GM12878 (cell line): ENCODE measurements around the gene CACNG3. TPM values are rescaled to one million over a fixed set of nuclear protein-coding genes. Genes with fewer than 3 reads are reported as not detected.
A peak's percentile ranks its signal among the peaks of the same experiment; 100 is the strongest.

Experiments used
- ASH2L ChIP-seq: fragments of 300-600, 200-600 bp; sonication (generic); IDR thresholded peaks from 2 replicates; pipeline ENCODE4 v1.6.1; 2017; ENCODE audit warnings: low read depth, mild to moderate bottlenecking, borderline replicate concordance
- MYB ChIP-seq: fragments of 150-350 bp; IDR thresholded peaks from 2 replicates; pipeline ENCODE4 v1.6.1; 2014; ENCODE audit warnings: mild to moderate bottlenecking, low read depth, low read length, borderline replicate concordance
- NFIC ChIP-seq: IDR thresholded peaks from 2 replicates; pipeline ENCODE4 v1.6.1; 2012; ENCODE audit warnings: low read depth, mild to moderate bottlenecking, inconsistent platforms, low read length, moderate library complexity
- POLR2A ChIP-seq: IDR thresholded peaks from 2 replicates; pipeline ENCODE4 v1.6.1; 2011; ENCODE audit warnings: low read depth, mild to moderate bottlenecking, low read length
- RBBP5 ChIP-seq: fragments of 200-600 bp; sonication (generic); conservative IDR thresholded peaks from 2 replicates; pipeline ENCODE4 v1.6.1; 2016
- SMAD5 ChIP-seq: IDR thresholded peaks from 2 replicates; pipeline ENCODE4 v1.6.1; 2016; ENCODE audit warnings: antibody characterized with exemption, low read depth
- ZNF207 ChIP-seq: fragments of 450-650 bp; IDR thresholded peaks from 2 replicates; pipeline ENCODE4 v1.6.1; 2014; ENCODE audit warnings: antibody characterized with exemption, mild to moderate bottlenecking, borderline replicate concordance
- polyA plus RNA-seq, 11 experiments: library from polyadenylated mRNA; depleted of rRNA in 4 of 11; unstranded in 6 of 11; stranded (reverse) in 5 of 11; fragments of >200 nt; fragmentation: Nextera tagmentation in 4 of 11; fragmentation: Illumina TruSeq in 1 of 11; extraction: Ambion mirVana in 4 of 11; extraction: Trizol in 1 of 11; gene quantifications; 1 replicate in 1 of 11; 2 replicates in 10 of 11; pipeline versions ENCODE4 v1.2.1 to v1.2.3, GENCODE V29; 2011 to 2016; ENCODE audit warnings: inconsistent platforms in 2 of 11, missing spikeins in 2 of 11, low read depth in 1 of 11
- total RNA-seq, 4 experiments: library from RNA; depleted of rRNA in 3 of 4; stranded (reverse); fragments of >200 nt in 3 of 4; fragmentation: Illumina TruSeq in 1 of 4; extraction: Trizol in 1 of 4; gene quantifications; 2 replicates each; pipeline versions ENCODE4 v1.2.1 to v1.2.3, GENCODE V29; 2013 to 2021
- TF ChIP-seq, protein P1 (sequence below): fragments of 450-650 bp; IDR thresholded peaks from 2 replicates; pipeline ENCODE4 v1.6.1; 2016; ENCODE audit warnings: mild to moderate bottlenecking, moderate library complexity, borderline replicate concordance
- TF ChIP-seq, protein P2 (sequence below): IDR thresholded peaks from 2 replicates; pipeline ENCODE4 v1.6.1; 2011; ENCODE audit warnings: borderline replicate concordance, low read depth, mild to moderate bottlenecking, moderate library complexity, low read length; ENCODE audit not compliant: insufficient read depth, poor library complexity, severe bottlenecking
- TF ChIP-seq, protein P3 (sequence below): IDR thresholded peaks from 2 replicates; pipeline ENCODE4 v1.6.1; 2012; ENCODE audit warnings: mild to moderate bottlenecking, low read depth, low read length
- TF ChIP-seq, protein P4 (sequence below): IDR thresholded peaks from 2 replicates; pipeline ENCODE4 v1.6.1; 2012; ENCODE audit warnings: low read depth, low read length, improper control_type of control experiment
- TF ChIP-seq, protein P5 (sequence below): IDR thresholded peaks from 2 replicates; pipeline ENCODE4 v1.6.1; 2012; ENCODE audit warnings: low read length, inconsistent platforms

The CACNG3 gene
- total and polyA plus RNA-seq, 10 of the 15 experiments (the other 5 are each of a cell fraction or from before 2014, with no cell fraction given), result 0.04 TPM; not detected in 9

DNA sequence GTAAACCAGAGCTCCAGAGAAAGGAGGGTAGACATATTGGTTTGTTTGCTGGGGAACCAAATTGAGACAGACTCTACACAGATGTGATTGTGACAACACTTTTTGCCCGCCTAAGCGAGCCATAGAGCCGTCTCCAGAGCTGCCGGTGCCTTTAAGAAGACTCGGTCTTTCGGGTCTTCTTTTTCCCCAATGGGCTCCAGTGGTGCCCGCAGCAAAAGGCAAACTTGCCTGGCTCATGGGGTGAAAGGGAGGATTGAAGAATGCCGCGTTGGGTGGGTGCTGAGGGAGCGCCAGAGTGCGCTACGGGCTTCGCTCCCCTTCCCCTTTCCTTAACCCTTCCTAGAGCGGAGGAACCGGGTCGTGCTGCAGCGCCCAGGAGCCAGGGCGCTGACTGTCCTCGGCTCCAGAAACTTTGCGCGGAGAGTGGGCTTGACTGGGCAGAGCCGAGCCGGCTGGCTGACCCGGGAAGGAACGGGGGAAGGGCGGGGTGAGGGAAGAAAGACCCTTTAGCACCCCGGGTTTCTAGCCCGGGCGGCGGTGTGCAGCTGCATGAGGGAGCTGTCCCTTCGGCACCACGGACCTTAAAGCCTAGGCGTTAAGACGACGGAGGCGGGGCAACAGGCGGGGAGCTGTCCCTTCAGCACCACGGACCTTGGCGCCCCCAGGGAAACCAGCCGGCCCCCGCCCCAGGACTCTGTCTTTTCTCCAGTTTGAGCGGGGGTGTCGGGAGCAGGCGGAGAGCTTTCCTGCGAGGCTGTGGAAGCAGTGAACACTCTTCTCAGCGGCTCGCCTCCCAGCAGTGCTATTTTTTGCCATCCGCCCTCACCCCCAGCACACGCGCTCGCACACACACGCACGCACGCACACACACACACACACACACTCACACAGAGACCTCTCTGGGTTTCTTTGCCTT, at the start of gene CACNG3 (continued):
- TF ChIP-seq, protein P1, sequence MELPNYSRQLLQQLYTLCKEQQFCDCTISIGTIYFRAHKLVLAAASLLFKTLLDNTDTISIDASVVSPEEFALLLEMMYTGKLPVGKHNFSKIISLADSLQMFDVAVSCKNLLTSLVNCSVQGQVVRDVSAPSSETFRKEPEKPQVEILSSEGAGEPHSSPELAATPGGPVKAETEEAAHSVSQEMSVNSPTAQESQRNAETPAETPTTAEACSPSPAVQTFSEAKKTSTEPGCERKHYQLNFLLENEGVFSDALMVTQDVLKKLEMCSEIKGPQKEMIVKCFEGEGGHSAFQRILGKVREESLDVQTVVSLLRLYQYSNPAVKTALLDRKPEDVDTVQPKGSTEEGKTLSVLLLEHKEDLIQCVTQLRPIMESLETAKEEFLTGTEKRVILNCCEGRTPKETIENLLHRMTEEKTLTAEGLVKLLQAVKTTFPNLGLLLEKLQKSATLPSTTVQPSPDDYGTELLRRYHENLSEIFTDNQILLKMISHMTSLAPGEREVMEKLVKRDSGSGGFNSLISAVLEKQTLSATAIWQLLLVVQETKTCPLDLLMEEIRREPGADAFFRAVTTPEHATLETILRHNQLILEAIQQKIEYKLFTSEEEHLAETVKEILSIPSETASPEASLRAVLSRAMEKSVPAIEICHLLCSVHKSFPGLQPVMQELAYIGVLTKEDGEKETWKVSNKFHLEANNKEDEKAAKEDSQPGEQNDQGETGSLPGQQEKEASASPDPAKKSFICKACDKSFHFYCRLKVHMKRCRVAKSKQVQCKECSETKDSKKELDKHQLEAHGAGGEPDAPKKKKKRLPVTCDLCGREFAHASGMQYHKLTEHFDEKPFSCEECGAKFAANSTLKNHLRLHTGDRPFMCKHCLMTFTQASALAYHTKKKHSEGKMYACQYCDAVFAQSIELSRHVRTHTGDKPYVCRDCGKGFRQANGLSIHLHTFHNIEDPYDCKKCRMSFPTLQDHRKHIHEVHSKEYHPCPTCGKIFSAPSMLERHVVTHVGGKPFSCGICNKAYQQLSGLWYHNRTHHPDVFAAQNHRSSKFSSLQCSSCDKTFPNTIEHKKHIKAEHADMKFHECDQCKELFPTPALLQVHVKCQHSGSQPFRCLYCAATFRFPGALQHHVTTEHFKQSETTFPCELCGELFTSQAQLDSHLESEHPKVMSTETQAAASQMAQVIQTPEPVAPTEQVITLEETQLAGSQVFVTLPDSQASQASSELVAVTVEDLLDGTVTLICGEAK, result peak; percentile 50; the same call in 1 of the 2 replicates
- no peak for TF ChIP-seq MYB
- no peak for TF ChIP-seq ASH2L
- TF ChIP-seq, protein P2, sequence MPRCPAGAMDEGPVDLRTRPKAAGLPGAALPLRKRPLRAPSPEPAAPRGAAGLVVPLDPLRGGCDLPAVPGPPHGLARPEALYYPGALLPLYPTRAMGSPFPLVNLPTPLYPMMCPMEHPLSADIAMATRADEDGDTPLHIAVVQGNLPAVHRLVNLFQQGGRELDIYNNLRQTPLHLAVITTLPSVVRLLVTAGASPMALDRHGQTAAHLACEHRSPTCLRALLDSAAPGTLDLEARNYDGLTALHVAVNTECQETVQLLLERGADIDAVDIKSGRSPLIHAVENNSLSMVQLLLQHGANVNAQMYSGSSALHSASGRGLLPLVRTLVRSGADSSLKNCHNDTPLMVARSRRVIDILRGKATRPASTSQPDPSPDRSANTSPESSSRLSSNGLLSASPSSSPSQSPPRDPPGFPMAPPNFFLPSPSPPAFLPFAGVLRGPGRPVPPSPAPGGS, result no peak
- TF ChIP-seq POLR2A, result no peak
- TF ChIP-seq RBBP5, result no peak
- TF ChIP-seq SMAD5, result no peak
- TF ChIP-seq NFIC, result no peak
- TF ChIP-seq, protein P3, sequence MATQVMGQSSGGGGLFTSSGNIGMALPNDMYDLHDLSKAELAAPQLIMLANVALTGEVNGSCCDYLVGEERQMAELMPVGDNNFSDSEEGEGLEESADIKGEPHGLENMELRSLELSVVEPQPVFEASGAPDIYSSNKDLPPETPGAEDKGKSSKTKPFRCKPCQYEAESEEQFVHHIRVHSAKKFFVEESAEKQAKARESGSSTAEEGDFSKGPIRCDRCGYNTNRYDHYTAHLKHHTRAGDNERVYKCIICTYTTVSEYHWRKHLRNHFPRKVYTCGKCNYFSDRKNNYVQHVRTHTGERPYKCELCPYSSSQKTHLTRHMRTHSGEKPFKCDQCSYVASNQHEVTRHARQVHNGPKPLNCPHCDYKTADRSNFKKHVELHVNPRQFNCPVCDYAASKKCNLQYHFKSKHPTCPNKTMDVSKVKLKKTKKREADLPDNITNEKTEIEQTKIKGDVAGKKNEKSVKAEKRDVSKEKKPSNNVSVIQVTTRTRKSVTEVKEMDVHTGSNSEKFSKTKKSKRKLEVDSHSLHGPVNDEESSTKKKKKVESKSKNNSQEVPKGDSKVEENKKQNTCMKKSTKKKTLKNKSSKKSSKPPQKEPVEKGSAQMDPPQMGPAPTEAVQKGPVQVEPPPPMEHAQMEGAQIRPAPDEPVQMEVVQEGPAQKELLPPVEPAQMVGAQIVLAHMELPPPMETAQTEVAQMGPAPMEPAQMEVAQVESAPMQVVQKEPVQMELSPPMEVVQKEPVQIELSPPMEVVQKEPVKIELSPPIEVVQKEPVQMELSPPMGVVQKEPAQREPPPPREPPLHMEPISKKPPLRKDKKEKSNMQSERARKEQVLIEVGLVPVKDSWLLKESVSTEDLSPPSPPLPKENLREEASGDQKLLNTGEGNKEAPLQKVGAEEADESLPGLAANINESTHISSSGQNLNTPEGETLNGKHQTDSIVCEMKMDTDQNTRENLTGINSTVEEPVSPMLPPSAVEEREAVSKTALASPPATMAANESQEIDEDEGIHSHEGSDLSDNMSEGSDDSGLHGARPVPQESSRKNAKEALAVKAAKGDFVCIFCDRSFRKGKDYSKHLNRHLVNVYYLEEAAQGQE, result peak; percentile 94
- TF ChIP-seq, protein P4, sequence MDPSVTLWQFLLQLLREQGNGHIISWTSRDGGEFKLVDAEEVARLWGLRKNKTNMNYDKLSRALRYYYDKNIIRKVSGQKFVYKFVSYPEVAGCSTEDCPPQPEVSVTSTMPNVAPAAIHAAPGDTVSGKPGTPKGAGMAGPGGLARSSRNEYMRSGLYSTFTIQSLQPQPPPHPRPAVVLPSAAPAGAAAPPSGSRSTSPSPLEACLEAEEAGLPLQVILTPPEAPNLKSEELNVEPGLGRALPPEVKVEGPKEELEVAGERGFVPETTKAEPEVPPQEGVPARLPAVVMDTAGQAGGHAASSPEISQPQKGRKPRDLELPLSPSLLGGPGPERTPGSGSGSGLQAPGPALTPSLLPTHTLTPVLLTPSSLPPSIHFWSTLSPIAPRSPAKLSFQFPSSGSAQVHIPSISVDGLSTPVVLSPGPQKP, result no peak
- TF ChIP-seq, protein P5, sequence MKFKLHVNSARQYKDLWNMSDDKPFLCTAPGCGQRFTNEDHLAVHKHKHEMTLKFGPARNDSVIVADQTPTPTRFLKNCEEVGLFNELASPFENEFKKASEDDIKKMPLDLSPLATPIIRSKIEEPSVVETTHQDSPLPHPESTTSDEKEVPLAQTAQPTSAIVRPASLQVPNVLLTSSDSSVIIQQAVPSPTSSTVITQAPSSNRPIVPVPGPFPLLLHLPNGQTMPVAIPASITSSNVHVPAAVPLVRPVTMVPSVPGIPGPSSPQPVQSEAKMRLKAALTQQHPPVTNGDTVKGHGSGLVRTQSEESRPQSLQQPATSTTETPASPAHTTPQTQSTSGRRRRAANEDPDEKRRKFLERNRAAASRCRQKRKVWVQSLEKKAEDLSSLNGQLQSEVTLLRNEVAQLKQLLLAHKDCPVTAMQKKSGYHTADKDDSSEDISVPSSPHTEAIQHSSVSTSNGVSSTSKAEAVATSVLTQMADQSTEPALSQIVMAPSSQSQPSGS, result no peak
- no peak for TF ChIP-seq ZNF207
